NCI-H2196 (cell line): Measurements from ENCODE around the gene DNASE1L3.
A peak's percentile ranks its signal among the peaks of the same experiment; 100 is the strongest.
"Not testable (repeated sequence)": the region's sequence is repeated elsewhere in the genome, so short reads cannot be mapped to it uniquely, and the experiment has no call there.

Experiments
- DNase-seq: peaks from one replicate; lab custom pipeline; 2025; ENCODE audit not compliant: unreplicated experiment; lab: John Stamatoyannopoulos, UW

The DNASE1L3 gene

GRCh38 chr3:58210761-58211460 lies at the start of gene DNASE1L3:
Gene DNASE1L3 (minus strand): TSS chr3:58210972. CDS start chr3:58210906, 66 bp downstream.
- DNase-seq: no peak

- DNase-seq: no peak
Measured at GRCh38 chr3:58260261-58260731, 49.5 kb upstream of the DNASE1L3 start.

GRCh38 chr3:58258392-58259055 lies 47.8 kb upstream of the DNASE1L3 start:
- DNase-seq: no peak

DNA sequence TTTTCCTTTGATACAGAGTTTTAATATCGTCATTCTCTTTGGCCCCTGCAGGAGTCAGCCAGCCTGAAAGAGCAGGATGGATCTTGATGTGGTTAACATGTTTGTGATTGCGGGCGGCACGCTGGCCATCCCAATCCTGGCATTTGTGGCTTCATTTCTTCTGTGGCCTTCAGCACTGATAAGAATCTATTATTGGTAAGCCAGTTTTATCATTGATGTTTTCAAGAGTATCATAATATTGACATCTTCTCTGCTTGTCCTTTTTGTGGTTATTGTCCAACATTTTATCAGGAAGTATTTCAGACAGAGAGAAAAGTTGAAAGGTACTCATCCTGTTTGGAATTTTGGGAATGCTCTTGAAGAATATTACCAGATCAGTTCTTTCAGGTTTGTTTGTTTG lies 45.7 kb upstream of the DNASE1L3 start:
- DNase-seq: no peak

DNA sequence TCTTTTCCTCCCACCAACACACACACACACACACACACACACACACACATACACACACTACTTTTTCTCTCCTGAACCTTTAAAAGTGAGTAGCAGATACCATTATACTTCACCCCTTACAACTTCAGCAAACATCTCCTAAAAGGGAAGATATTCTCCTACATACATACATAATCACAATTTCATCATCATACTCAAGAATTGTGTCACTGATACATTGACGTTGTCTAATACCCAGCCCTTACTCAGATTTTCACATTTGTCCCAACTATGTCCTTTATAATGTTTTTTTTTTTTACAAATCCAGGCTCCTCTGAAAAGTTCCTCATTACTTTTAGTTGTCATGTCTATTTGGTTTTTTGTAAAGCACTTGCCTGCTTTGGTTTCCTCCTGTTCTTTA lies 45.3 kb upstream of the DNASE1L3 start:
- no peak for DNase-seq

DNA sequence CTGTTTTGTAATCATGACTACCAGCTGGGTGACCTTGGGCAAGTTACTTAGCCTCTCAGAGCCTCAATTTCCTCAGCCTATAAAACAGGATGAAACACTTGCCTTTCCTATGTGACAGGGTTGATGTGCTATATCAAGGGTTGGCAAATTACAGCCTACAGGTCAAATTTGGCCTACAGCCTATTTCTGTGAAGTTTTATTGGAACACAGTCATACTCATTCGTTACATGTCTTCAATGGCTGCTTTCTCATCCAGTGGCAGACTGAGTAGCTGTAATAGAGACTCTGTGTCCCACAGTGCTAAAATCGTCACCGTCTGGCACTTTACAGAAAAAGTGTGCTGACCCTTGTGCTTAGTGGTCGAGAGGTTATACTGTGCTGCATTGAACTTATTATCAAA lies 43.4 kb upstream of the DNASE1L3 start:
- no peak for DNase-seq

DNA sequence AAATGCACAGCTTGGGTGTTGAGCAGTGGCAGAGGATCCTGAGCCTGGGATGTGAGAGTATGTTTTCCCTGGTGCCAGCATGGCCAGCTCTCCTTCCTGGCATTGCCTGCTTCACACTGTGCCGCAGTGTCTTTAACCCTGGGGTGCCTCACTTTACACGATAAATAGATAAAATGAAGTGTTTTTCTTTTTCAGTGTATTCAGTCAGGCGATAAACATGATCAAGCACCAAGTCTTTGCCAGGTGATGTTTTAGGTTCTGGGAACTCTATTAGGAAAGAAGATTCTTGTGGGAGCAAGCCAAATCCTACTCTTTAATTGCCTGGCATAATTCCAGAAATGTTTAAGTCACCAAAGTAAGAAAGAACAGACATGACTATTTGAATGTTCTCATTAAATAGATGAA lies 40.9 kb upstream of the DNASE1L3 start:
- DNase-seq: peak; percentile 46

GRCh38 chr3:58250093-58250707 lies 39.4 kb upstream of the DNASE1L3 start:
- DNase-seq: no peak

DNA sequence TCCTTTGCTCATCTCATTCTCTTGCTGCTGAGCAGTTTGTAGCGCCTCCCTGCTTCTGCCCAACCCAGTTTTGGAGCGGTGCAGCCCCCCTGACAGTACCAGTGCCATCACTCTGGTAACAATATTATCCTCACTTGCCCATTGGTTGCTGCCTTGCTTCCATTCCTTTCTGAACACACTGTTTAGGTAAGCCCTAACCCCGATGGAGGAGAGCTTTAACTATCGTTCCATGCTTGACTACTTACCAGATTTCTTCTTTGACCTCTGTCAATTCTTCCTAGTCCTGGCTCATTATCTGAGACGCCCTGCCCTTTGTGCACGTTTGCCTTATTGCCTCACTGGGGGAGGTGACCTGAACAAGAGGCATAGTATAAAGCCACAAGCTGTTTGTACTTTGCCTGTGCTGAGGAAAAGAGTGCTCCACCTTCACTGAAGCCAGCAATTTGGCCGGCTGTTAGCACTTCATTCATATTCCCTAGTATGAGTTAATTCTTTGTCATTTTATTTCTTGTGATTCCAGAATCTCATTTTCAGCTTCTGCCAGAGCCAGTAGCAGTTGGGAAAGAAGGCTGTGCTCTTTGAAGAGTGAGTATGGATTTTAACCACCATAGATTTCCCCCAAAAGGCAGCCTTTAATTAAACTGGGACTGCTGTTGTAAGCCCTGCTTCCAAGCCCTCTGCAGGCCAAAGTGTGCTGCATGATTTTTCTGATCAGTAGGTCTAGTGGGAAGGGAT lies 38.8 kb upstream of the DNASE1L3 start:
- DNase-seq: no peak

- no peak for DNase-seq
Measured at GRCh38 chr3:58246148-58247047, 35.6 kb upstream of the DNASE1L3 start.

GRCh38 chr3:58243976-58244585 lies 33.3 kb upstream of the DNASE1L3 start:
- no peak for DNase-seq

GRCh38 chr3:58242860-58243259 lies 32.1 kb upstream of the DNASE1L3 start:
- not testable (repeated sequence) for DNase-seq

DNA sequence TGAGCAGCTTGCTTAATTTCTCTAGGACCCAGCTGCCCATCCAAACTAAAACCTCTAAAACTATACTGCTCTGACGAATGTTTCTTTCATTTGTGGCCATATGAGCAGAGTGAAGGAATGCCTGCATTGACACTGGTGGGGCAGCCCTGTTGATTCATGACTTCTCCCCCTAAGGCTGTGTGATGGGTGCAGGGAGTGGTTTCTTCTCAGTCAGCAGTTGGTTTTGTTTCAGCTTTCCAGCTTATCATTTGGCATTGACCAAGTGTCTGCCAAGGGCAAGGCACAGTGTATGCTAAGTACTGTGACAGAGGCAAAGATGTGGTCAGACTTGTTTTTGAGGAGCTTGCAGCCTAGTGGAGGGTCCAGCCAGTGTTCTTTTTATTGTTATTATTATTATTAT lies 31.6 kb upstream of the DNASE1L3 start:
- DNase-seq: no peak

- no peak for DNase-seq
Measured at GRCh38 chr3:58241306-58242044, 30.7 kb upstream of the DNASE1L3 start.

DNA sequence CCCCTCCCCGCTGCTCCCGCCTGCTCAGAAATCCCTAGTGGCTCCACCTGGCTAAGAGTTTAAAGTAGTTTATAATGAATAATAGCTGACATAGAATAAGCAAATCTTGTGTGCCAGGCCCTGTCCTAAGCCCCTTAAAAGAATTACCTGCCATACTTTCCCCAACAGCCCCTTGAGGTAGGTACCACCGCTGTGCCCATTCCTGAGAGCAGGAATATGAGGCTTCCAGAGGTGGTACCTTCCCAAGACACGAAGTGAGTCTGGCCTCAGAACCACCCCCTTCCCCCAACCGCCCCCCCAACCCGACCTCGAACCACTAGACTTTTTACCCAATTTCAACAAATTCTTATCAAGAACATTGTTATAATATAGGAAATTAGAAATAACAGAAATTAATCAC lies 28.1 kb upstream of the DNASE1L3 start:
- no peak for DNase-seq

GRCh38 chr3:58237941-58238681 lies 27.3 kb upstream of the DNASE1L3 start:
- DNase-seq: no peak

DNA sequence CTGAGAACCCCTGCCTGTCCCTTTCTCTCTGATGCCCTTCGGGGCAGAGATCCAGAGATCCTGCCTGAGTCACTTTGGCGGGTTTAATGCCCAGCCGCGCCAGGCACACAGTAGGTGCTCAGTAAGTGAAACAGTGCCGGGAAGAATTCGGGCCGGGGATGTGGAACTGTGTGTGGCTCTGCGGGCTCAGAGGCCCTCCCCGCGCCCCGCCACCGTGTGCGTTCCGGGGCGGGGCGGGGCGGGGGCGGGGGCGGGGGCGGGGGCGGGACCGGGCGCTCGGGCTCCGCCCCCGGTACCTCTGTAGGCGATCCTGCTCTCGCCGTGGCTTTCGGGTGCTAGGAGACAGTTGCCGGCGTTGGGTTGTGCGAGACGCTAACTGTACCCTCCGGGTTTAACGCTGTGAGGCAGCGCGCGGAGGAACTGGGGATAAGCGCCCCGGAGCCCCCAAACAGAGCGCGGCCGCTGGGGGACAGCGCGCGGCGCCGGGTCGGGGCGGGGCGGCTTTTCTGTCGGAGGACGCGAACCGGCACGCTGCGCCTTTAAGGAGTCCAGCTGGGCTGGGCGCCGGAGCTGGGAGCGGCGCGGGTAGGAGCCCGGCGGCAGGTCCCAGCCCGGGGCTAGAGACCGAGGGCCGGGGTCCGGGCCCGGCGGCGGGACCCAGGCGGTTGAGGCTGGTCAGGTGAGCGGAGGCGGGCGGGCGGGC lies 26.6 kb upstream of the DNASE1L3 start, which contains the start of gene ABHD6:
TSS of gene ABHD6 (plus strand) at position 555 of the 703 bp plus-strand sequence. CDS start 18,795 bp downstream, outside the sequence.
- DNase-seq: peak; percentile 52
